PC-3 (cell line): ENCODE data around the gene RAB14. TPM values are rescaled to one million over a fixed set of nuclear protein-coding genes. Genes with fewer than 3 reads are reported as not detected.

ENCODE experiments used
- ATAC-seq: fragments of 200-7000 bp; cut with Tn5 transposase; 2 replicates; pipeline ENCODE4 v1.9.1; 2020; ENCODE audit warnings: mild to moderate bottlenecking, moderate library complexity
- BruUV-seq: library from RNA; stranded (reverse); fragments of 400-500 nt; replicated peaks from 2 replicates; lab custom pipeline; 2021; lab: Mats Ljungman, UMichigan
- CTCF ChIA-PET: fragments of 300-600 bp; sonication (Branson Sonifier 250); formaldehyde crosslinking; loops from one replicate; lab custom pipeline; 2022; ENCODE audit warnings: antibody characterized with exemption; lab: Charles Lee
- POLR2A ChIA-PET: fragments of 300-600 bp; sonication (Branson Sonifier 250); formaldehyde crosslinking; loops from one replicate; lab custom pipeline; 2022; ENCODE audit warnings: antibody characterized with exemption; ENCODE audit not compliant: unreplicated experiment; lab: Charles Lee
- DNase-seq: peaks from one replicate; pipeline ENCODE4 v3.0.0-alpha.2; 2015
- H2AFZ ChIP-seq: fragments of 300-600 bp; sonication (generic); 2 replicates; pipeline ENCODE4 v1.6.0; 2016; ENCODE audit warnings: antibody characterized with exemption, low read length
- H3F3A ChIP-seq: fragments of 300-600 bp; sonication (generic); one replicate; pipeline ENCODE4 v1.6.0; 2017; ENCODE audit warnings: antibody characterized with exemption, low read length, control low read depth, mild to moderate bottlenecking; ENCODE audit not compliant: unreplicated experiment
- H3K27ac ChIP-seq: fragments of 300-600 bp; sonication (generic); 2 replicates; pipeline ENCODE4 v1.5.1; 2016; ENCODE audit warnings: mild to moderate bottlenecking, low read length
- H3K27me3 ChIP-seq: fragments of 300-600 bp; sonication (generic); 2 replicates; pipeline ENCODE4 v1.6.1; 2016; ENCODE audit warnings: low read length, mixed read lengths
- H3K36me3 ChIP-seq: fragments of 300-600 bp; sonication (generic); 2 replicates; pipeline ENCODE4 v1.6.1; 2016; ENCODE audit warnings: low read depth, mixed run types, low read length, mixed read lengths
- H3K4me1 ChIP-seq: fragments of 300-600 bp; sonication (generic); 2 replicates; pipeline ENCODE4 v1.5.1; 2016; ENCODE audit warnings: low read length; ENCODE audit not compliant: insufficient read depth
- H3K4me2 ChIP-seq: fragments of 300-600 bp; sonication (generic); 2 replicates; pipeline ENCODE4 v1.6.0; 2016; ENCODE audit warnings: low read length
- H3K4me3 ChIP-seq: fragments of 300-600 bp; sonication (generic); 2 replicates; pipeline ENCODE4 v1.5.1; 2016; ENCODE audit warnings: mild to moderate bottlenecking, low read length, mixed read lengths
- H3K79me2 ChIP-seq: fragments of 300-600 bp; sonication (generic); 2 replicates; pipeline ENCODE4 v1.6.1; 2017; ENCODE audit warnings: low read length, mixed read lengths
- H3K9ac ChIP-seq: fragments of 300-600 bp; sonication (generic); 2 replicates; pipeline ENCODE4 v1.6.0; 2016; ENCODE audit warnings: mild to moderate bottlenecking, low read length
- H3K9me2 ChIP-seq: fragments of 300-600 bp; sonication (generic); replicated peaks from 2 replicates; pipeline ENCODE4 v1.6.1; 2016; ENCODE audit warnings: mixed run types, low read length, mixed read lengths
- H3K9me3 ChIP-seq: fragments of 300-600 bp; sonication (generic); 2 replicates; pipeline ENCODE4 v1.6.1; 2016; ENCODE audit warnings: low read length, mixed read lengths
- H4K20me1 ChIP-seq: fragments of 300-600 bp; sonication (generic); 2 replicates; pipeline ENCODE4 v1.6.1; 2016; ENCODE audit warnings: low read length, mixed read lengths
- CTCF ChIP-seq: fragments of 300-600 bp; sonication (generic); conservative IDR thresholded peaks from 2 replicates; pipeline ENCODE4 v1.5.1; 2017; ENCODE audit warnings: antibody characterized with exemption, low read depth, mild to moderate bottlenecking, low read length
- EZH2 ChIP-seq: fragments of 300-600 bp; sonication (generic); IDR thresholded peaks from one replicate; pipeline ENCODE4 v1.6.1; 2017; ENCODE audit warnings: antibody characterized with exemption, mild to moderate bottlenecking, low read length; ENCODE audit not compliant: unreplicated experiment
- EZH2phosphoT487 ChIP-seq: fragments of 300-600 bp; sonication (generic); IDR thresholded peaks from 2 replicates; pipeline ENCODE4 v1.6.1; 2018; ENCODE audit warnings: mild to moderate bottlenecking, antibody characterized with exemption, low read length, borderline replicate concordance
- intact Hi-C: fragments of 100-400 bp; cut with micrococcal nuclease; formaldehyde crosslinking; loops from 2 replicates; pipeline ENCODE4 v1.9.0; 2023
- total RNA-seq: library from RNA; depleted of rRNA; stranded (reverse); fragments of >200 nt; gene quantifications from 2 replicates; pipeline ENCODE4 v1.2.3, GENCODE V29; 2014

RAB14 gene
- total RNA-seq, 1 experiment from 2014 or later: 13.8 TPM

GRCh38 chr9:121141706-121142105, 60.0 kb downstream of the RAB14 start:
- Histone ChIP-seq H3K9me3 (no peaks in the 10 kb centered on the region), H3F3A (no peaks in the 10 kb centered on the region), H3K9ac (no peak overlapping the region), H3K36me3 (peaks cover 17% of the 10 kb centered on the region; the same call in 1 of the 2 replicates), H3K27me3 (no peaks in the 10 kb centered on the region), H4K20me1 (no peaks in the 10 kb centered on the region), H3K4me1 (peaks cover 10% of the 10 kb centered on the region), H3K9me2 (no peaks in the 10 kb centered on the region), H3K4me3 (no peak overlapping the region), H2AFZ (no peak overlapping the region), H3K27ac (no peak overlapping the region), H3K79me2 (no peaks in the 10 kb centered on the region), H3K4me2 (no peak overlapping the region)
- ChIA-PET CTCF (no interaction called here), POLR2A (interaction anchor here (0.6 kb wide), 1 partner anchor 514 kb away, joined by 3 read pairs; no protein-coding TSS in a partner anchor)
- DNase-seq (peak; percentile 21), ATAC-seq (peak; percentile 46)
- TF ChIP-seq EZH2 (no peak), CTCF (no peak), EZH2phosphoT487 (no peak)
- intact Hi-C loops: no loop called here
- no TSS peak for BruUV-seq

- CTCF ChIA-PET: no interaction called here
- no peaks in the 10 kb centered on the region for H4K20me1 ChIP-seq
- no peak overlapping the region for H3K4me2 ChIP-seq
- H3K27ac ChIP-seq: no peak overlapping the region
- no peaks in the 10 kb centered on the region for H3K9me3 ChIP-seq
- H2AFZ ChIP-seq: no peak overlapping the region
- H3K9ac ChIP-seq: no peak overlapping the region
- H3K79me2 ChIP-seq: no peaks in the 10 kb centered on the region
- peaks cover 10% of the 10 kb centered on the region for H3K4me1 ChIP-seq
- no peak for TF ChIP-seq EZH2phosphoT487
- no peak for TF ChIP-seq CTCF
- peaks cover 17% of the 10 kb centered on the region; the same call in 1 of the 2 replicates for H3K36me3 ChIP-seq
- no peaks in the 10 kb centered on the region for H3F3A ChIP-seq
- H3K27me3 ChIP-seq: no peaks in the 10 kb centered on the region
- H3K9me2 ChIP-seq: no peaks in the 10 kb centered on the region
- intact Hi-C loops: no loop called here
- no peak for DNase-seq
- POLR2A ChIA-PET: no interaction called here
- no peak overlapping the region for H3K4me3 ChIP-seq
- BruUV-seq: no TSS peak
- no peak; the same call in 1 of the 2 replicates for ATAC-seq
Measured at GRCh38 chr9:121141306-121141705, 60.4 kb downstream of the RAB14 start.

GRCh38 chr9:121140162-121140561, 61.5 kb downstream of the RAB14 start:
- CTCF ChIA-PET: no interaction called here
- Histone ChIP-seq H3K4me1 (peaks cover 10% of the 10 kb centered on the region), H3K27ac (no peak overlapping the region), H4K20me1 (no peaks in the 10 kb centered on the region), H3K4me2 (no peak overlapping the region), H3K4me3 (no peak overlapping the region), H3K9ac (no peak overlapping the region), H3K9me3 (no peaks in the 10 kb centered on the region), H3K9me2 (no peaks in the 10 kb centered on the region), H3K79me2 (no peaks in the 10 kb centered on the region), H3K27me3 (no peaks in the 10 kb centered on the region), H3F3A (no peaks in the 10 kb centered on the region), H3K36me3 (peaks cover 17% of the 10 kb centered on the region; the same call in 1 of the 2 replicates), H2AFZ (no peak overlapping the region)
- no TSS peak for BruUV-seq
- POLR2A ChIA-PET: no interaction called here
- DNase-seq (no peak), ATAC-seq (no peak)
- intact Hi-C loops: no loop called here
- TF ChIP-seq EZH2 (no peak), EZH2phosphoT487 (no peak), CTCF (no peak)
